Fibroblast of upper back skin (primary cell): ENCODE results near the gene HNRNPF.
"Not testable (repeated sequence)": the region's sequence is repeated elsewhere in the genome, so short reads cannot be mapped to it uniquely, and the experiment has no call there.

Experiments used
- DNase-seq: peaks from one replicate; pipeline ENCODE4 v3.0.0-alpha.2; 2013

Gene HNRNPF

DNA sequence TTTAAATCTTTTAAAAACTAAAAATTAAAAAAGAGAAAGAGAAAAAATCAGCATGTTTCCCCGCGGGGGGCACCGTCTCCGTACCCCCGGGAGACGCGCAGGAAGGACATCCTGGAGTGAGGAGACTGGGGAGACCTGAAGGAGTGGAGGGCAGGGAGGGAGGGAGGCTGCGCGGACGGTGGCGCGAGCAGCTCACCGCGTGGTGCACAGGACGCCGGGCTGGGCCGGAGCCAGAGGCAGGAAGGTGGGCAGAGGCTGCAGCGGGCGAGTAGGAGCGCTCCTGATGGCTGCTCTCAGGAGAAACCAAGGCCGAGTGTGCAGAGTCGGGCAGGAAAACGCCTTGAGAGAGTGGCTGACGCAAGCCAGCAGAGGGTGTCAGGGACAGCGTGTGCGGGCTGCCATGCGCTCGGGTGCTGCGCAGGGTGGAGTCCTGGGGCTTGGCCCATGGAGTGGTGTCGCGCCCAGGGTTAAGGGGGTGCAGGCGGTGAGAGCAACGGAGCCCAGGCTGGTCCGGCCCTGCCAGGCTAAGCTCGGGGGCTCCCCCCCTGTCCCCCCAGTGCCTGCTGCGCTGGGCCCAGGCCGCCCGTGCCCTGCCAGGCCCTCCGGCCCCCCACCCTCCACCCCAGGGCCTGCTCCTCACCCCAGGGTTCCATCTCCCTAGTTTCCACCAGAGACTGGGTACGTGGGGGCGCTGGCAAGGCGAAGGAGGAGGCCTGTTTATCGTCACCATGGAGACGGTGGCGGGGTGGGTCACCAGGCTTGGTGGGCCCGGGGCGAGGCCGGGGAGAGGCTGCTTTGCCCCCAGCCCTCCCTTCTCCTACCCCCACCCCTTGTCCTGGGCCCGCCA, 66.5 kb downstream of the HNRNPF start:
- no peak for DNase-seq

DNA sequence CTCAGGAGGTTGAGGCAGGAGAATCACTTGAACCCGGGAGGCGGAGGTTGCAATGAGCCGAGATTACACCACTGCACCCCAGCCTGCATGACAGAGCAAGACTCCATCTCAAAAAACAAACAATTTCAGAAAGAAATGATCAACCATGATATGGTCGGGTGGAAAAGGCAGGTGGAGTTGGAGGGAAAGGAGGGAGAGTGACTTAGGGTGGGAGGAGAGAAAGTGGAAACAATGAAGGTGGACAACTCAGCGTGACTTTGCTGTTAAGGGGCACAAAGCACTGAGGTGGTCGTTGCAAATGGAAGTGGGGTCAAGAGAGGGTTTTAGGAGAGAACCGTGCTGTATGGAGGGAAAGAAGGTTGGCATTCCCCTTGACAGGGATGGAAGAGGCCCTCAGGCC, 67.5 kb downstream of the HNRNPF start:
- DNase-seq, result no peak

DNA sequence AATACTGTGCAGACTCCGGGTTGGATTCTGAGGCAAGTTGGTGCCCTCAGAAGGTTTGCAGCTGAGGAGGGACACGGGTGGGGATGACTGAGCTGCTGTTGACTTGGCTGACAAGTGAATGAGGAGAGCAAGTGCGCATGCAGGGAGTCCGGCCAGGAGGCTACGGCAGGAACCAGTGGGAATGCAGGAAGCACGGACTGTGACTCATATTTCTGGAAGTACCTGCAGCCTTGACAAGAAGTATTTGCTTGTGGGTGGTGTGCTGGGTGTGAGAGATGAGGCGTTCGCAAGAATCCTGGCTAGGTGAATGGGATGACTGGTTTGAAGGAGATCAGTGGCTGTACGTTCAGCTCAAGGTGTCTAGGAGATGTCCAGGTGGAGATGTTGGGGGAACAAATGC, 68.4 kb downstream of the HNRNPF start:
- DNase-seq, result no peak

DNA sequence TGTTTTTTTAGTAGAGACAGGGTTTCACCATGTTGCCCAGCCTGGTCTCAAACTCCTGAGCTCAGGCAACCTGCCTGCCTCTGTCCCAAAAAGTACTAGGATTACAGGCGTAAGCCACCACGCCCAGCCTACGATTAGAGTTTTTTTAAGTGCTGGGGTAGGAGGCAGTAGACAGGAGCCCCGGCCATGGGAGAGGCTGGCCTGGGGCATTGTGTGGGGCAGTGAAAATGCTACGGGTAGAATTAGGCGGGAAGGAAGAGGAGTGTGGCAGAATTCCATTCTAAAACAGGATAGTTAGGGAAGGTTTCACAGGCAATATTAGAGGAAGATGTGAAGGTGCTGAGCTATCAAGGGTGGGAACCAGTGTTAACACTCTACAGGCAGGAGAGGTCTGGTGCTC, 68.9 kb downstream of the HNRNPF start:
- no peak for DNase-seq

DNA sequence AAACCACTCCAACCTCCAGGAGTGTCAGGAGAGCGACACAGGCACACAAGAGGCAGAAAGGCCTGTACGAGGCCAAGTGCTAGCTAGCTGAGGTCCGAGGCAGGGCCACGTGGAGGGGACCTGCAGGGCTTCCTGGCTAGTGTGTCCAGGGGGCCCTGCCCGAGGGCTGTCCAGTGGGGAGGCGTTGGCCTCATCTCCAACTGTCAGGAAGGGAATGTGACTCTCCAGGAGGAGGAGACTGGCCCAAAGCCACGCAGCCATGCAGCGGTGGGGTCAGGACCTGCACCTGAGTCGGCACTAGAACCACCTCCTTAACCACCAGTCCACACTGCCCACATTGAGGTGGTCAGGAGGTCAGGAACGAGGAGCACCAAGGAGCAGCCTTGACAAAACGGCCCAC, 69.8 kb downstream of the HNRNPF start:
- DNase-seq, result no peak

DNA sequence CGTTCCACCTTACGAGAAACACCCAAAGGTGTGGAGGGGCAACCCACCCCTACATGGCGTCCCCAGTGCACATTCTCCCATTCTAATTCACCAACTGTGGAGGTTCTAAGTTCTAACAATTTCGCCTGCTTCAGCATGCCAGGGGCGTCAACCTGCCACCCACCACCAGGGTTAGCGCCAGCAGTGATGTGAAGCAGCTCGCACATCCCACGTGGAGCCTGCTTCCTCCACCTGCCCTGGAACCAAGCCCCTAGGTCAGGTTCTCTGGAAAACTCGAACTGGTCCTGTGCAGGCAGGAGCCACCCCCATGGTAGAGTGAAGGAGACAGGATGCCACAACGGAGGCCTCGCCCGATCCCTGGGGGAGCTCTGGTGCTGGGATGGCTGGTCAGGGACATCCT, 70.9 kb downstream of the HNRNPF start:
- no peak for DNase-seq

- DNase-seq, result not testable (repeated sequence)
Observed at GRCh38 chr10:43337536-43337935, 71.5 kb downstream of the HNRNPF start.

DNA sequence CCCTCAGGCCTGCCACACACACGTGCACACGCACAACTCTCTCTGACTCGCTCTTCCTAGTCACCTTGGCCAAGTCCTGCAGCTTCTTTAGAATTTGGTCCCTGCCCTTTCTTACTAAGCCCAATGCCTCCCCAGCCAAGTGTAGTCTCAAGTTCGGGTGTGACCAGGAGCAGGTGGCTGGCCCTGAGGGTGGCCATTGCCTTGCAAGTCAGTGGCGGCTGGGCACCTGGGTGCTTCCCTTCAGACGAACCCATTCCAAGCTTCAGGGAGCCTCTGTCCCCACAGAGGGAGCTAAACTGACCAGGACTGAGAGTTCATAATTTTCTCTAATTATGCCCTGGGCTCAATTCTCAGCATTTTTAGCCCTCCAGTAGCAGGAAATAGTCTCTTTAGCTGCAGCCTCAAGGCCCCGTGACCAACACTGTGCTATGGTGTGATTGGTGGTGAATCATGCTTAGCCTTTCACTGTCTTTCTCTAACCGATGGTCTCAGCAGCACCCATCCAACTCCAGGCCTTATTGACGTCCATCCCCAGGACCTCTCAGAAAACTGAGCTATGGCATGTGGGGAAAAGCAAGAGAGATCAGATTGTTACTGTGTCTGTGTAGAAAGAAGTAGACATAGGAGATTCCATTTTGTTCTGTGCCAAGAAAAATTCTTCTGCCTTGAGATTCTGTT, 72.2 kb downstream of the HNRNPF start:
- no peak for DNase-seq

DNA sequence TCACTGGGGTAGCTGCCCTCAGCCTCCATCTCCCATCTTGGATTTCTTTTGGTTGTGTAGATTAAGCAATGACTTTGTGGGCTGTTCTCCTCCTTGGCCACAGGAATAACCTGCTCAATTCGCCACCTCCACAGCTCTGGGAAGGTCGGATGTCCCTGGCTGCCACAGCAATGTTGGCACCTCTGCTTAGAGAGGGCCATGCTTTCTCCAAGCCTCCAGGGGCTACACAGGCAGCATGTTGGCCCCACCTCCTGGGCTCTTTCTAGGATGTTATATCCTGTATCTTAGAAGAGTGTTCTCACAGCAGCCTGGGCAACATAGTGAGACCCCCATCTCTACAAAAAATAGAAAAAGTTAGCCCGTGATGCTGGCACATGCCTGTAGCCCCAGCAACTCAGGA, 72.9 kb downstream of the HNRNPF start:
- DNase-seq, result no peak
